Hepatocyte (in vitro differentiated cells): ENCODE data around the gene COPS7A. TPM values are rescaled to one million over a fixed set of nuclear protein-coding genes. Genes with fewer than 3 reads are reported as not detected.
"Not testable (repeated sequence)": the region's sequence is repeated elsewhere in the genome, so short reads cannot be mapped to it uniquely, and the experiment has no call there.

Experiments used
- DNase-seq: peaks from one replicate; pipeline ENCODE4 v3.0.0-alpha.2; 2016; ENCODE audit warnings: low spot score
- H2AFZ ChIP-seq: fragments of 200-600 bp; sonication (generic); 2 replicates; pipeline ENCODE4 v1.6.0; 2016; ENCODE audit warnings: antibody characterized with exemption, mild to moderate bottlenecking
- H3K27ac ChIP-seq: fragments of 200-600 bp; sonication (generic); 2 replicates; pipeline ENCODE4 v1.5.1; 2016; ENCODE audit warnings: mild to moderate bottlenecking
- H3K27me3 ChIP-seq: fragments of 200-600 bp; sonication (generic); 2 replicates; pipeline ENCODE4 v1.6.1; 2016
- H3K36me3 ChIP-seq: fragments of 200-600 bp; sonication (generic); replicated peaks from 2 replicates; pipeline ENCODE4 v1.5.1; 2016; ENCODE audit warnings: low read depth; ENCODE audit not compliant: insufficient read depth
- H3K4me1 ChIP-seq: fragments of 200-600 bp; sonication (generic); 2 replicates; pipeline ENCODE4 v1.5.1; 2016; ENCODE audit warnings: mild to moderate bottlenecking, moderate library complexity; ENCODE audit not compliant: insufficient read depth
- H3K4me2 ChIP-seq: fragments of 200-600 bp; sonication (generic); 2 replicates; pipeline ENCODE4 v1.6.0; 2016
- H3K4me3 ChIP-seq: fragments of 200-600 bp; sonication (generic); 2 replicates; pipeline ENCODE4 v1.5.1; 2016; ENCODE audit warnings: mild to moderate bottlenecking
- H3K79me2 ChIP-seq: fragments of 200-600 bp; sonication (generic); 2 replicates; pipeline ENCODE4 v1.6.0; 2017; ENCODE audit warnings: mild to moderate bottlenecking
- H3K9me2 ChIP-seq: fragments of 200-600 bp; sonication (generic); replicated peaks from 2 replicates; pipeline ENCODE4 v1.6.0; 2017; ENCODE audit warnings: mild to moderate bottlenecking; ENCODE audit not compliant: insufficient read depth
- H3K9me3 ChIP-seq: fragments of 200-600 bp; sonication (generic); 2 replicates; pipeline ENCODE4 v1.5.1; 2016; ENCODE audit warnings: low read depth, mild to moderate bottlenecking
- H4K20me1 ChIP-seq: fragments of 200-600 bp; sonication (generic); 2 replicates; pipeline ENCODE4 v1.6.0; 2016; ENCODE audit warnings: mild to moderate bottlenecking; ENCODE audit not compliant: insufficient read depth, poor library complexity, severe bottlenecking
- EZH2 ChIP-seq: fragments of 200-600 bp; sonication (generic); IDR thresholded peaks from 2 replicates; pipeline ENCODE4 v1.6.1; 2016; ENCODE audit warnings: antibody characterized with exemption, mild to moderate bottlenecking, borderline replicate concordance
- EZH2phosphoT487 ChIP-seq: fragments of 200-600 bp; sonication (generic); IDR thresholded peaks from one replicate; pipeline ENCODE4 v1.6.1; 2018; ENCODE audit warnings: antibody characterized with exemption, mild to moderate bottlenecking, low read depth, moderate library complexity; ENCODE audit not compliant: unreplicated experiment, severe bottlenecking
- WGBS: methylation state at CpG from one replicate; pipeline ENCODE4 v1.1.6; 2016; ENCODE audit warnings: low lambda C conversion rate; ENCODE audit errors: missing lambda C conversion rate; 5-methylcytosine and 5-hydroxymethylcytosine counted together
- polyA plus RNA-seq: library from polyadenylated mRNA; unstranded; fragments of >200 nt; fragmentation: Nextera tagmentation; extraction: Ambion mirVana; gene quantifications from 2 replicates; pipeline ENCODE4 v1.2.1, GENCODE V29; 2016
- total RNA-seq: library from RNA; depleted of rRNA; stranded (reverse); fragments of >200 nt; gene quantifications from 2 replicates; pipeline ENCODE4 v1.2.3, GENCODE V29; 2014
- TF ChIP-seq, protein P1 (sequence below): fragments of 200-600 bp; sonication (generic); IDR thresholded peaks from 2 replicates; pipeline ENCODE4 v1.5.1; 2016; ENCODE audit warnings: antibody characterized with exemption, mild to moderate bottlenecking; ENCODE audit not compliant: poor library complexity

COPS7A gene
- total and polyA plus RNA-seq, 2 experiments from 2014 or later = 46.9 to 73.6 TPM

DNA sequence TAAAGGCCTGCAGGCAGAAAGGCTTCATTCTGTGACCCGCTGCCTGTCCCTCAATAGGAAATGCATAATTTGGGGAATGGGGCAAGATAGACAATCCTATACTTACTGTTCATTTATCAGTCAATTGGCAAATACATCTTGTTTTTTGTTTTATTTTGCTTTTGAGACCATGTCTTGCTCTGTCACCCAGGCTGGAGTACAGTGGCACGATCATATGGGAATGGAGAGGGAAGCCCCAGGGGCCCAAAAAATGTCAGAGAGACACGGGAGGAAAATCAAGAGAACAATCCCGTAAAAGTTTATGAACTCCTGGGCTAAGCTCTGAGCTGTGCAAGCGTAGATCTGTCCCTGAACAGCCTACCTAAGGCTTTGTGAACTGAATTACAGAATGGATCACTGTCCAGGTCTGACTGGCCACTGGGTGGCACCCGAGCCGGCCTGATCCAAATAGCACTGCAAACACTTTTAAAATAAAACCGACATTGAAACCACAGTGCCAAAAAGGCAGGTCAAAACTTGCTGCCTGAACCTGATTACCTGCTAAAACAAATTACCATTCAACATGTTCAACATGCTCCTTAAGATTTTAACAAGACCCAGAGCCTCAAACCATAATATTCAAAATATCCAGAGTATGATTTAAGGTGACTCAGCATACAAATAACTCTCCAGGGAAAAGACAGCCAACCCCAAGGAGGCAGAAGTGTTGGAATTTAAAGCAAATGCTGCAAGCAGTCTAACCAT lies 11.8 kb downstream of the COPS7A start:
- H3K27me3 ChIP-seq = no peaks in the 10 kb centered on the region
- H3K36me3 ChIP-seq = no peaks in the 10 kb centered on the region
- no peak overlapping the region for H2AFZ ChIP-seq
- no peak overlapping the region for H3K4me3 ChIP-seq
- H3K4me2 ChIP-seq = no peak overlapping the region
- no peaks in the 10 kb centered on the region for H3K4me1 ChIP-seq
- DNase-seq = peak; percentile 75
- H3K27ac ChIP-seq = no peak overlapping the region
- H3K9me2 ChIP-seq = no peaks in the 10 kb centered on the region
- no peaks in the 10 kb centered on the region for H4K20me1 ChIP-seq
- no peaks in the 10 kb centered on the region for H3K79me2 ChIP-seq
- TF ChIP-seq, protein P1, sequence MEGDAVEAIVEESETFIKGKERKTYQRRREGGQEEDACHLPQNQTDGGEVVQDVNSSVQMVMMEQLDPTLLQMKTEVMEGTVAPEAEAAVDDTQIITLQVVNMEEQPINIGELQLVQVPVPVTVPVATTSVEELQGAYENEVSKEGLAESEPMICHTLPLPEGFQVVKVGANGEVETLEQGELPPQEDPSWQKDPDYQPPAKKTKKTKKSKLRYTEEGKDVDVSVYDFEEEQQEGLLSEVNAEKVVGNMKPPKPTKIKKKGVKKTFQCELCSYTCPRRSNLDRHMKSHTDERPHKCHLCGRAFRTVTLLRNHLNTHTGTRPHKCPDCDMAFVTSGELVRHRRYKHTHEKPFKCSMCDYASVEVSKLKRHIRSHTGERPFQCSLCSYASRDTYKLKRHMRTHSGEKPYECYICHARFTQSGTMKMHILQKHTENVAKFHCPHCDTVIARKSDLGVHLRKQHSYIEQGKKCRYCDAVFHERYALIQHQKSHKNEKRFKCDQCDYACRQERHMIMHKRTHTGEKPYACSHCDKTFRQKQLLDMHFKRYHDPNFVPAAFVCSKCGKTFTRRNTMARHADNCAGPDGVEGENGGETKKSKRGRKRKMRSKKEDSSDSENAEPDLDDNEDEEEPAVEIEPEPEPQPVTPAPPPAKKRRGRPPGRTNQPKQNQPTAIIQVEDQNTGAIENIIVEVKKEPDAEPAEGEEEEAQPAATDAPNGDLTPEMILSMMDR = peak; percentile 84
- TF ChIP-seq EZH2 = no peak
- H3K9me3 ChIP-seq = no peaks in the 10 kb centered on the region
- WGBS = 42% methylated on average over 8 of the region's 8 CpGs

GRCh38 chr12:6736754-6737153 lies 12.9 kb downstream of the COPS7A start:
- Histone ChIP-seq H3K4me3 (no peak overlapping the region), H3K9me3 (no peaks in the 10 kb centered on the region), H3K27ac (no peak overlapping the region), H3K36me3 (no peaks in the 10 kb centered on the region), H4K20me1 (no peaks in the 10 kb centered on the region), H3K9me2 (no peaks in the 10 kb centered on the region), H3K4me1 (no peaks in the 10 kb centered on the region), H3K4me2 (no peak overlapping the region), H2AFZ (no peak overlapping the region), H3K27me3 (no peaks in the 10 kb centered on the region), H3K79me2 (no peaks in the 10 kb centered on the region)
- TF ChIP-seq, protein P1 = no peak
- no peak for TF ChIP-seq EZH2phosphoT487
- no peak for TF ChIP-seq EZH2
- DNase-seq = no peak
- 88% methylated on average over 5 of the region's 5 CpGs for WGBS

DNA sequence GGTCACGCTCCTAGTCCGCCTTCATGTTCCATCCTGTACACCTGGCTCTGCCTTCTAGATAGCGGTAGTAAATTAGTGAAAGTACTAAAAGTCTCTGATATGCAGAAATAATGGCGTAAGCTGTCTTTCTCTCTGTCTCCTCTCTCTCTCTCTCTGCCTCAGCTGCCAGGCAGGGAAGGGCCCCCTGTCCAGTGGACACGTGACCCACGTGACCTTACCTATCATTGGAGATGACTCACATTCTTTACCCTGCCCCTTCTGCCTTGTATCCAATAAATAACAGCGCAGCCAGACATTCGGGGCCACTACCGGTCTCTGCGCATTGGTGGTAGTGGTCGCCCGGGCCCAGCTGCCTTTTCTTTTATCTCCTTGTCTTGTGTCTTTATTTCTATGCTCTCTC lies 18.2 kb downstream of the COPS7A start:
- H3K27me3 ChIP-seq, H3K9me3 ChIP-seq, DNase-seq, H3K4me1 ChIP-seq, H4K20me1 ChIP-seq, H3K79me2 ChIP-seq, H3K4me3 ChIP-seq, H3K9me2 ChIP-seq, H3K4me2 ChIP-seq, H3K27ac ChIP-seq, H3K36me3 ChIP-seq, H2AFZ ChIP-seq: not testable (repeated sequence)
- 88% methylated on average over 12 of the region's 12 CpGs for WGBS

DNA sequence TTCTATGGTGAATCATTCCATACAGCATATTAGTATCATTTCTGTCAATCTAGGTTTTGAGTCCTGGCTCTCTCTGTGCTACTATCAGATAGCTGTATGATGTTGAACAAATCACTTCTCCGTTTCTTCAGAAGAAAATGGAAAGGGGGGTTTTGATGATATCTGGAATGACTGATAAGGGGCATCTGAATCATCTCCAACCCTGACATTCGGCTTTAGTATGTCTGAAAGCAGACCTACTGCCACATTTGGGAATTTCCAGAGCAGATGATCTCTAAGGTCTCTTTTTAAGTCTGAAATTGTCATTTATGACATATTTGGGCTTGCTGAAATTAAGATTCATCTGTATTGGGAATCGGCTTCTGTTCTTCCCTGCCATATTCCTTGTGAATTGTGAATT lies 19.0 kb downstream of the COPS7A start:
- no peak for DNase-seq
- Histone ChIP-seq H3K27ac (no peak overlapping the region), H4K20me1 (no peaks in the 10 kb centered on the region), H2AFZ (no peak overlapping the region), H3K36me3 (no peaks in the 10 kb centered on the region), H3K4me2 (no peak overlapping the region), H3K9me2 (no peaks in the 10 kb centered on the region), H3K27me3 (no peaks in the 10 kb centered on the region), H3K79me2 (no peaks in the 10 kb centered on the region), H3K4me3 (no peak overlapping the region), H3K4me1 (no peaks in the 10 kb centered on the region), H3K9me3 (no peaks in the 10 kb centered on the region)
- WGBS = 61% methylated on average over 3 of the region's 3 CpGs
- TF ChIP-seq EZH2phosphoT487 (no peak), EZH2 (no peak)
- TF ChIP-seq, protein P1 = no peak

GRCh38 chr12:6743300-6743699 lies 19.5 kb downstream of the COPS7A start:
- H3K27me3 ChIP-seq, DNase-seq, H4K20me1 ChIP-seq, H3K4me1 ChIP-seq, H3K36me3 ChIP-seq, H3K27ac ChIP-seq, H3K9me2 ChIP-seq, H3K79me2 ChIP-seq, H3K4me3 ChIP-seq, H3K9me3 ChIP-seq, H3K4me2 ChIP-seq, H2AFZ ChIP-seq: not testable (repeated sequence)
- WGBS = 66% methylated on average over 7 of the region's 7 CpGs
